GM23338 (cell line): Measurements from ENCODE around the gene CD3G.

Experiments used
- EZH2 ChIP-seq: fragments of 200-600 bp; sonication (generic); IDR thresholded peaks from one replicate; pipeline ENCODE4 v1.8.0; 2017; ENCODE audit warnings: antibody characterized with exemption, mild to moderate bottlenecking, low read depth; ENCODE audit not compliant: unreplicated experiment
- POLR2AphosphoS5 ChIP-seq: IDR thresholded peaks from 2 replicates; pipeline ENCODE4 v1.6.1; 2016; ENCODE audit warnings: antibody characterized with exemption, low read depth
- ZNF114 ChIP-seq: fragments of 250-450 bp; sonication (Bioruptor Pico); IDR thresholded peaks from 2 replicates; pipeline ENCODE4 v1.5.0; 2020; ENCODE audit warnings: mild to moderate bottlenecking, moderate library complexity
- TF ChIP-seq, protein P1 (sequence below), 2 experiments: fragments of 200-600 bp in 1 of 2; sonication (generic) in 1 of 2; conservative IDR thresholded peaks; 2 replicates each; pipeline versions ENCODE4 v1.5.1 to v1.6.1; 2016 to 2017; ENCODE audit warnings: antibody characterized with exemption in 2 of 2, low read depth in 2 of 2, mild to moderate bottlenecking in 2 of 2, moderate library complexity in 1 of 2
- TF ChIP-seq, protein P2 (sequence below): IDR thresholded peaks from one replicate; pipeline ENCODE4 v1.6.1; 2018; ENCODE audit warnings: antibody characterized with exemption; ENCODE audit not compliant: unreplicated experiment

DNA sequence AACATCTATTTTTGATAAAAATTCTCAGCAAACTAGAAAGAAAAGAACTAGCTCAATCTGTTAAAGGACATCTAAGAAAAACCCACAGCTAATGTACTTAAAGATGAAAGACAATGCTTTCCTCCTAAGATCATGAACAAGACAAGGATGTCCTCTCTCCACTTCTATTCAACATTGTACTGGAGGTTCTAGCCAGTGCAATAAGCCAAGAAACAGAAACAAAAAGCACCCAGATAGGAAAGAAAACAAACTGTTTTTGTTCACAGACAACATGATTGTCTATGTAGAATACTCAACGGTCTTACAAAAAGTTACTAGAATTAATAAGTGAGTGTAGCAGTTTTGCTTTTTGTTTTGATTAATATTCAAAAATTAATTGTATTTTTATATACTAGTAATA is 9.4 kb upstream of the CD3G start:
- TF ChIP-seq, protein P1, sequence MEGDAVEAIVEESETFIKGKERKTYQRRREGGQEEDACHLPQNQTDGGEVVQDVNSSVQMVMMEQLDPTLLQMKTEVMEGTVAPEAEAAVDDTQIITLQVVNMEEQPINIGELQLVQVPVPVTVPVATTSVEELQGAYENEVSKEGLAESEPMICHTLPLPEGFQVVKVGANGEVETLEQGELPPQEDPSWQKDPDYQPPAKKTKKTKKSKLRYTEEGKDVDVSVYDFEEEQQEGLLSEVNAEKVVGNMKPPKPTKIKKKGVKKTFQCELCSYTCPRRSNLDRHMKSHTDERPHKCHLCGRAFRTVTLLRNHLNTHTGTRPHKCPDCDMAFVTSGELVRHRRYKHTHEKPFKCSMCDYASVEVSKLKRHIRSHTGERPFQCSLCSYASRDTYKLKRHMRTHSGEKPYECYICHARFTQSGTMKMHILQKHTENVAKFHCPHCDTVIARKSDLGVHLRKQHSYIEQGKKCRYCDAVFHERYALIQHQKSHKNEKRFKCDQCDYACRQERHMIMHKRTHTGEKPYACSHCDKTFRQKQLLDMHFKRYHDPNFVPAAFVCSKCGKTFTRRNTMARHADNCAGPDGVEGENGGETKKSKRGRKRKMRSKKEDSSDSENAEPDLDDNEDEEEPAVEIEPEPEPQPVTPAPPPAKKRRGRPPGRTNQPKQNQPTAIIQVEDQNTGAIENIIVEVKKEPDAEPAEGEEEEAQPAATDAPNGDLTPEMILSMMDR (conservative IDR thresholded peaks at IDR 0.05; ENCODE audit: low read depth in 2 of 2), result no peak
- TF ChIP-seq, protein P2, sequence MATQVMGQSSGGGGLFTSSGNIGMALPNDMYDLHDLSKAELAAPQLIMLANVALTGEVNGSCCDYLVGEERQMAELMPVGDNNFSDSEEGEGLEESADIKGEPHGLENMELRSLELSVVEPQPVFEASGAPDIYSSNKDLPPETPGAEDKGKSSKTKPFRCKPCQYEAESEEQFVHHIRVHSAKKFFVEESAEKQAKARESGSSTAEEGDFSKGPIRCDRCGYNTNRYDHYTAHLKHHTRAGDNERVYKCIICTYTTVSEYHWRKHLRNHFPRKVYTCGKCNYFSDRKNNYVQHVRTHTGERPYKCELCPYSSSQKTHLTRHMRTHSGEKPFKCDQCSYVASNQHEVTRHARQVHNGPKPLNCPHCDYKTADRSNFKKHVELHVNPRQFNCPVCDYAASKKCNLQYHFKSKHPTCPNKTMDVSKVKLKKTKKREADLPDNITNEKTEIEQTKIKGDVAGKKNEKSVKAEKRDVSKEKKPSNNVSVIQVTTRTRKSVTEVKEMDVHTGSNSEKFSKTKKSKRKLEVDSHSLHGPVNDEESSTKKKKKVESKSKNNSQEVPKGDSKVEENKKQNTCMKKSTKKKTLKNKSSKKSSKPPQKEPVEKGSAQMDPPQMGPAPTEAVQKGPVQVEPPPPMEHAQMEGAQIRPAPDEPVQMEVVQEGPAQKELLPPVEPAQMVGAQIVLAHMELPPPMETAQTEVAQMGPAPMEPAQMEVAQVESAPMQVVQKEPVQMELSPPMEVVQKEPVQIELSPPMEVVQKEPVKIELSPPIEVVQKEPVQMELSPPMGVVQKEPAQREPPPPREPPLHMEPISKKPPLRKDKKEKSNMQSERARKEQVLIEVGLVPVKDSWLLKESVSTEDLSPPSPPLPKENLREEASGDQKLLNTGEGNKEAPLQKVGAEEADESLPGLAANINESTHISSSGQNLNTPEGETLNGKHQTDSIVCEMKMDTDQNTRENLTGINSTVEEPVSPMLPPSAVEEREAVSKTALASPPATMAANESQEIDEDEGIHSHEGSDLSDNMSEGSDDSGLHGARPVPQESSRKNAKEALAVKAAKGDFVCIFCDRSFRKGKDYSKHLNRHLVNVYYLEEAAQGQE, result no peak
- TF ChIP-seq EZH2 (no peak), ZNF114 (CRISPR knock-in tag) (no peak), POLR2AphosphoS5 (no peak)
